ENCODE results near the gene SLC30A2. TPM values are rescaled to one million over a fixed set of nuclear protein-coding genes. Genes with fewer than 3 reads are reported as not detected.
"Not testable (repeated sequence)": the region's sequence is repeated elsewhere in the genome, so short reads cannot be mapped to it uniquely, and the experiment has no call there.

SLC30A2 gene
- total and polyA plus RNA-seq, 9 of the 15 experiments (the other 6 are each of a cell fraction or from before 2014, with no cell fraction given), result 0.01 to 0.18 (median 0.06) TPM; not detected in 3

DNA sequence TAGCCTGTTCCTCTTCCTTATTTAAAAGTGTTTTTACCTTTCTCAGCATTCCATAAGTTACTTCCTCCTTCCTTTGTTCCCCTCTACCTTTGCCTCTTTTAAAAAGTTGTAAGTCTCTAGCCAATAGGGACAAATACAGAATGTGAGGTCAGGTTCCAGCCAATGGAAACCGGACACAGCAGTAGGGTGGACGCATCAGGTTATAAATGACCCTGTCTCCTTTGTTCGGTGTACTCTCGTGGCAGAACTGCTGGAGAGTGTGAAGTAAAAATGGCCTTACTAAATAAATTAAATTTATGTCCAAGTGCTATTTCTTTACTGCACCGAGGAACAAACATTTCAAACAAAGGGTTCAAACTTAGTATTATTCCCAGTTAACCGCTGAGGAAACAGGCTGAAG, 47.7 kb upstream of the SLC30A2 start:
- in situ Hi-C loops (cut with MboI); intact Hi-C loops (cut with micrococcal nuclease); BruUV-seq (replicated peaks); FAIRE-seq; POLR2A ChIA-PET; H3K9me1 ChIP-seq (ENCODE audit: control insufficient read depth, insufficient read depth, low read length); H4K20me1 ChIP-seq (replicated peaks; ENCODE audit: control insufficient read depth, insufficient read depth, low read length); H3K4me3 ChIP-seq; H3K36me3 ChIP-seq (ENCODE audit: control insufficient read depth, insufficient read depth, low read length); H3K9me3 ChIP-seq (replicated peaks; ENCODE audit: control insufficient read depth, insufficient read depth, low read depth, low read length); H3K27me3 ChIP-seq (ENCODE audit: control insufficient read depth in 2 of 2, insufficient read depth in 2 of 2, low read length in 2 of 2); H3K79me2 ChIP-seq (ENCODE audit: control insufficient read depth, insufficient read depth, low read length); TF ChIP-seq FOXM1 (CRISPR knock-in tag; IDR thresholded peaks at IDR 0.05; ENCODE audit: low read depth): not testable (repeated sequence)
- H3K4me1 ChIP-seq (replicated peaks in 1 of 2; ENCODE audit: control insufficient read depth in 2 of 2, insufficient read depth in 2 of 2, low read length in 2 of 2), result peaks cover 20 to 45% of the 10 kb centered on the region in 2 experiments
- CTCF ChIA-PET (ENCODE audit: low intra/inter-chr PET ratio), result interaction anchor here (0.6 to 1.4 kb wide), 2 partner anchors 11 to 58 kb away, joined by 3 to 5 read pairs; no protein-coding TSS in a partner anchor
- peak; percentile 73 for TF ChIP-seq MEIS2 (IDR thresholded peaks at IDR 0.05; ENCODE audit: partially characterized antibody)
- TF ChIP-seq ASH1L (IDR thresholded peaks at IDR 0.05; ENCODE audit: borderline replicate concordance, low read depth, partially characterized antibody), result peak; percentile 11
- peak; percentile 49 for TF ChIP-seq KDM5B (IDR thresholded peaks at IDR 0.05; ENCODE audit: insufficient replicate concordance, low read depth, low read length)
- TF ChIP-seq FOXM1 (IDR thresholded peaks at IDR 0.05; ENCODE audit: low read depth), result 0 out of 2 replicates have a peak, but pooled peaks have one; percentile 16
- peak overlapping the region; percentile 7; the same call in 1 of the 3 replicates for H3K27ac ChIP-seq (ENCODE audit: extremely low read depth, low read depth, low read length)
- H3K9ac ChIP-seq (ENCODE audit: insufficient read depth in 1 of 2, low read depth in 2 of 2, low read length in 2 of 2), result 0 out of 4 replicates have a peak overlapping the region, but pooled peaks of 1 of the 2 experiments have one; percentile 41
- peak overlapping the region; percentile 50; the same call in 1 of the 2 replicates for H3K4me2 ChIP-seq (ENCODE audit: insufficient read depth, low read length)
- H2AFZ ChIP-seq (ENCODE audit: low read depth, low read length), result peak overlapping the region; percentile 93
- ATAC-seq (0 out of 3 replicates have a peak, but pooled peaks have one; percentile 21), DNase-seq (ENCODE audit: extremely low read depth in 1 of 4, low spot score in 3 of 4) (peak in 1 of 4 experiments; percentile 53)
- 25% methylated on average over 6 of the region's 6 CpGs for WGBS (ENCODE audit: insufficient coverage, low coverage, missing lambda C conversion rate)

DNA sequence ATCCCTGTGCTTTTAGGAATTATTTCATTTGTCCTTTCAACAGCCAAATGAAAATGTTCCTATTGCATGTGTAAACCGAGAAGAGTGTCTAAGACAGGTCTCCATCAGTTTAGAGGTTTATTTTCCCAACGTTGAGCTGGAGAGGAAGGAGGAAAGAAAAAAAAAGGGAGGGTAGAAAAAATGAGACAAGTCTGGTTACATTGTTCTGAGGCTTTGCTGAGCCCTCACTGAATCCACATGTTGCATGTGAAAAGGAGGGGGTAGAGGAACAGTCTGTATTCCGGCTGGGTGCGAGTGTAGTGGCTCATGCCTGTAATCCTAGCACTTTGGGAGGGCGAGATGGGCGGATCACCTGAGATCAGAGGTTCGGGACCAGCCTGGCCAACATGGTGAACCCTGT, 46.5 kb upstream of the SLC30A2 start:
- POLR2A ChIA-PET, result interaction anchor here (0.6 kb wide), 1 partner anchor 18 kb away, joined by 3 read pairs; no protein-coding TSS in a partner anchor
- 74% methylated on average over 7 of the region's 7 CpGs for WGBS (ENCODE audit: insufficient coverage, low coverage, missing lambda C conversion rate)
- BruUV-seq (replicated peaks), result no TSS peak
- Histone ChIP-seq H3K9me1 (ENCODE audit: control insufficient read depth, insufficient read depth, low read length) (no peaks in the 10 kb centered on the region), H3K9me3 (replicated peaks; ENCODE audit: control insufficient read depth, insufficient read depth, low read depth, low read length) (no peaks in the 10 kb centered on the region), H3K4me1 (replicated peaks in 1 of 2; ENCODE audit: control insufficient read depth in 2 of 2, insufficient read depth in 2 of 2, low read length in 2 of 2) (peaks cover 20 to 39% of the 10 kb centered on the region in 2 experiments), H3K27me3 (ENCODE audit: control insufficient read depth in 2 of 2, insufficient read depth in 2 of 2, low read length in 2 of 2) (no peaks in the 10 kb centered on the region), H4K20me1 (replicated peaks; ENCODE audit: control insufficient read depth, insufficient read depth, low read length) (no peaks in the 10 kb centered on the region), H3K36me3 (ENCODE audit: control insufficient read depth, insufficient read depth, low read length) (no peaks in the 10 kb centered on the region), H3K4me3 (no peak overlapping the region), H3K4me2 (ENCODE audit: insufficient read depth, low read length) (no peak overlapping the region), H2AFZ (ENCODE audit: low read depth, low read length) (peak overlapping the region; percentile 86), H3K79me2 (ENCODE audit: control insufficient read depth, insufficient read depth, low read length) (no peaks in the 10 kb centered on the region), H3K9ac (ENCODE audit: insufficient read depth in 1 of 2, low read depth in 2 of 2, low read length in 2 of 2) (no peak overlapping the region), H3K27ac (ENCODE audit: extremely low read depth, low read depth, low read length) (no peak overlapping the region)
- in situ Hi-C loops (cut with MboI), result no loop called here
- ATAC-seq (no peak), DNase-seq (ENCODE audit: extremely low read depth in 1 of 4, low spot score in 3 of 4) (no peak), FAIRE-seq (no peak)
- CTCF ChIA-PET (ENCODE audit: low intra/inter-chr PET ratio), result no interaction called here
- intact Hi-C loops (cut with micrococcal nuclease), result no loop called here
- TF ChIP-seq, protein P1, sequence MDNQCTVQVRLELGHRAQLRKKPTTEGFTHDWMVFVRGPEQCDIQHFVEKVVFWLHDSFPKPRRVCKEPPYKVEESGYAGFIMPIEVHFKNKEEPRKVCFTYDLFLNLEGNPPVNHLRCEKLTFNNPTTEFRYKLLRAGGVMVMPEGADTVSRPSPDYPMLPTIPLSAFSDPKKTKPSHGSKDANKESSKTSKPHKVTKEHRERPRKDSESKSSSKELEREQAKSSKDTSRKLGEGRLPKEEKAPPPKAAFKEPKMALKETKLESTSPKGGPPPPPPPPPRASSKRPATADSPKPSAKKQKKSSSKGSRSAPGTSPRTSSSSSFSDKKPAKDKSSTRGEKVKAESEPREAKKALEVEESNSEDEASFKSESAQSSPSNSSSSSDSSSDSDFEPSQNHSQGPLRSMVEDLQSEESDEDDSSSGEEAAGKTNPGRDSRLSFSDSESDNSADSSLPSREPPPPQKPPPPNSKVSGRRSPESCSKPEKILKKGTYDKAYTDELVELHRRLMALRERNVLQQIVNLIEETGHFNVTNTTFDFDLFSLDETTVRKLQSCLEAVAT (IDR thresholded peaks at IDR 0.05), result 0 out of 4 replicates have a peak, but pooled peaks of 1 of the 2 experiments have one; percentile 33
- TF ChIP-seq, protein P2, sequence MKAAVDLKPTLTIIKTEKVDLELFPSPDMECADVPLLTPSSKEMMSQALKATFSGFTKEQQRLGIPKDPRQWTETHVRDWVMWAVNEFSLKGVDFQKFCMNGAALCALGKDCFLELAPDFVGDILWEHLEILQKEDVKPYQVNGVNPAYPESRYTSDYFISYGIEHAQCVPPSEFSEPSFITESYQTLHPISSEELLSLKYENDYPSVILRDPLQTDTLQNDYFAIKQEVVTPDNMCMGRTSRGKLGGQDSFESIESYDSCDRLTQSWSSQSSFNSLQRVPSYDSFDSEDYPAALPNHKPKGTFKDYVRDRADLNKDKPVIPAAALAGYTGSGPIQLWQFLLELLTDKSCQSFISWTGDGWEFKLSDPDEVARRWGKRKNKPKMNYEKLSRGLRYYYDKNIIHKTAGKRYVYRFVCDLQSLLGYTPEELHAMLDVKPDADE (conservative IDR thresholded peaks at IDR 0.05; ENCODE audit: control insufficient read depth, low read depth, low read length), result no peak
- no peak for TF ChIP-seq RBM17 (IDR thresholded peaks at IDR 0.05; ENCODE audit: borderline replicate concordance, low read depth, low read length)
- peak; percentile 90 for TF ChIP-seq ZNF766 (CRISPR knock-in tag; conservative IDR thresholded peaks at IDR 0.05)
- 0 out of 2 replicates have a peak, but pooled peaks have one; percentile 39 for TF ChIP-seq ZNF384 (IDR thresholded peaks at IDR 0.05; ENCODE audit: low read depth, low read length)
